Measurements from ENCODE around the gene OR51I2.

The OR51I2 gene, protein sequence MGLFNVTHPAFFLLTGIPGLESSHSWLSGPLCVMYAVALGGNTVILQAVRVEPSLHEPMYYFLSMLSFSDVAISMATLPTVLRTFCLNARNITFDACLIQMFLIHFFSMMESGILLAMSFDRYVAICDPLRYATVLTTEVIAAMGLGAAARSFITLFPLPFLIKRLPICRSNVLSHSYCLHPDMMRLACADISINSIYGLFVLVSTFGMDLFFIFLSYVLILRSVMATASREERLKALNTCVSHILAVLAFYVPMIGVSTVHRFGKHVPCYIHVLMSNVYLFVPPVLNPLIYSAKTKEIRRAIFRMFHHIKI

DNA sequence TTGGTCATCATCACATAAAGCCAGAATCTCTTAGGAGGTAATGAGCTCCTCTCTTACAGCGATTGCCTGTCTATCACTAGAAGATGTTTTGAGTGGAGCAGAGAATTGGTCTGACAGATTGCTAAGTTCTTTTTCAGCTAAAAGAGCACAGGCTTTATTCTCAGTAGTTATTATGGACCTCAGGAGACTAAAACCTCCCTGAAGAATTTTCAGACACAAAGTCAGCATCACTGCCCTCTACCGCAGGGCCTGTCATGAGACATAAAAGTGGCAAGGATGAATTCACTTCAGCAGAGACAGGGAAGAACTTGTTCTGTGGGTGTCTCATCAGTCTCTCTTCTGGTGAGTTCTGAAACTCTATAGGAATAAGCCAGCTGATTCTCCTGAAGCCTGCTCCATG lies at the start of gene OR51I2:
Gene OR51I2, plus strand, starts transcription at position 301 of the 400 bp plus-strand sequence. CDS start 4,166 bp downstream, outside the sequence.
- no peak for DNase-seq

DNA sequence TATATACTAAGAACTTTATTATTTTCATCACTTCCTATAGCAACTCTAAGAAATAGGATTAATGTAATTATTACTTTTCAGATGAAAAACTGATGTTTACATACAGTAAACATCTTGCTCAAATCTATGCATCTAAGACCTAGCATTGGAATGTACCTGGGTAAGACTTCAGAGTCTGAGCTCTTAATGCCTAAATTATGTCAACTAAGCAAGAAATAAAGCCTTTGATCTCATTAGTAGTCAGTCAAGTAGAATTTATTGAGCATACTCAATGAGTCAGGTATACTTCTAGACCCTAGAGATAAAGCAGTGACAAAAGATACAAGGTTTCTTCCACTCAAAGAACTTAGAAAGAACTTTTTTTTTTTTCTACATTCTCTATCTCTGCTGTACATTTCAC lies 44.0 kb upstream of the OR51I2 start:
- DNase-seq, result no peak

DNA sequence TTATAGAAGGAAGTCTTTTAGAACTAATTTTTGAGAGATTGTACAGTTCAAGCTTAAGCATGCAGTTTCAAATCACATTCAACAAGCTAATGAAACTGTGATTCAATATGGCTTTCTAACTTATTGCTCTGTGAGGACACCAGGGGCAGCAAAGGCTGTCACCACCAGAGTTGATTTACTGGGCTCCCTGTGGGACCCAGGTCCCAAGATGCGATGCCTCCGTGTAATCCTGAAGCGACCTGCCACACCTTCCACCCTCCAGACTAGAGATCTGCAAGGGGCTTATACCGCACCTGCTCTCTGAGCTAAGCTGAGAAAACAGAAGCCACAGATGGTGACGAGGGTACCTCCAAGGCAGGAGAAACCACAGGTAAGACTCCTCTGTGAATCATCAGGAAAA lies 28.1 kb upstream of the OR51I2 start:
- no peak for DNase-seq

DNA sequence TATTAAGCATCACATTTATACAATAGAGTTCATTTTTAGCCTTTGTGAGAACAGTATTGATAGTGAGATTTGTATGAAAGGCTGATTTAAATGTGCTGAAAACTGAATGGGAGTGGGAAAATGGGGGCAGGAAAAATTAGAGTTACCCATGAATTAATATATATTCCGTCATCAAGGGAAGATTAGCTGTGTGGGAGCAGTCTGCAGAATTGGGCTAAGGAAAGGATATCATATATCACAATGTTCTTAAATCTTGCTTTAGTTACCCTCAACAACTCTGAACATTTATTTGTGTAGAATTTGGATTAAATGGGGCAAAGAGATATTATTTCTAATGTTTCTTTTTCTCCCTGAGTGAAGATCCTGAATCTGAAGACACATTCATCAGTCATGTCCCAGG lies 27.3 kb upstream of the OR51I2 start, which contains the start of gene OR51Q1:
Gene OR51Q1, plus strand, starts transcription at position 301 of the 400 bp plus-strand sequence. Its CDS starts 90 bp downstream, at position 391.
- DNase-seq, result no peak

DNA sequence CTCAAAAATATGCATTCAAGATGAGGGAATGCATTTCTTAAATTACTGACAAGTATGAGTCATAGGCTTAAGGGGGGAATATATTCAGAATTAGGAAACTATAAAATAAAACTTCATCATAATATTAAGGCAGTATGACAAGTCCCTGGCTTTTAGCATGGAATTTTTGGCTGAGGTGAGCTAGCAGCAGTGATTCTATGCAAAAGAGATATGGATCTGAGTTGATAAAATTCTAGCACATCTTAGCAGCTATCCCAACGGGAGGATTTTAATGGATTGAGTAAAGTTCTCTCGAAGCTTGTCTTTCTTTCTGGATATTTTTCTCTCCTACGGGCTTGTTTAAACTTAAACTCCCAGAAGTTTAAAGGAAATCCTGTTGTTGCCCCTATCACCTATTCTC lies 26.0 kb upstream of the OR51I2 start:
- DNase-seq, result no peak

DNA sequence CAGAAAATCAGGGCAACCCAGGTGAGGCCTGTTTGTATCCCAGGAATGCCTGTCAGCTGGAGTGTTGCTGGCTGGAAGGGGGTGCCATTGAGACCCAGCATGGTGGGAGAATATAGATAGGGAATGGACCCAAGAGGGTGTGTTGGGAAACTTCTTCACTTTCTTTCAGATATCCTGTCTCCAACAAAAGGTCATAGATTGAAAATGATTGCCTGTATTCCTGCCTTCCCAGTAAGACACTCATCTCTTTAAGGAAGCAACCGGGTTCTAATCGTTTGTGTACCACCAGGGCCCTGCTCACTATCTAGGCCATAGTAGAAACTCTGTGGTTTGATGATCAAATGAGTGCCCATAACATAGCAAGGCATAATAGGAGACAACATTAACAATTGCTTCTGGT lies 7.7 kb upstream of the OR51I2 start, which contains the start of gene OR51I1:
Gene OR51I1, minus strand, starts transcription at position 101 of the 400 bp plus-strand sequence. Its CDS starts 0 bp downstream, at position 101.
- no peak for DNase-seq

DNA sequence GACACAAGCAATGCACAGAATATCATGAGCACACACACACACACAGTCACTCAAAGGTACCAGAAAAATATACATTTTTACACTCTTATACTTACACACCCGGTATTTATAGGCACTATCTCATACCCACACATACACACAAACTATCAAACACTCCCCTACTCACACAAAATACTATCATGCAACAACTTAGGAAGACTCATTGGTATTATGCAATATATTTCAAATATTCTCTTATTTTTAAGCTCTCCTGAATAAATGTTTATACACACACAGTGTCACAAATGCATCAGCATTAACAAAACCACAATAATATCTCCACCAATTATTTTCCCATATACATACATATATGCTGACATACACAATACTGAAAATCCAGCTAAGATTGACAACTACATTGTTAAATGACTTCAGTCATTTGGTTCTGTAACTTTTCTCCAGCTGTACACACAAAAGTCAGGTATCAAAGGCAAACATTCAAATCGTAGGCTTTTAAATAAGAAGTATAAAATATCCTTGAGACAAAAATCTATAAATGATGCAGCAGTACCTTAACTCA lies 5.2 kb upstream of the OR51I2 start:
- DNase-seq, result no peak

DNA sequence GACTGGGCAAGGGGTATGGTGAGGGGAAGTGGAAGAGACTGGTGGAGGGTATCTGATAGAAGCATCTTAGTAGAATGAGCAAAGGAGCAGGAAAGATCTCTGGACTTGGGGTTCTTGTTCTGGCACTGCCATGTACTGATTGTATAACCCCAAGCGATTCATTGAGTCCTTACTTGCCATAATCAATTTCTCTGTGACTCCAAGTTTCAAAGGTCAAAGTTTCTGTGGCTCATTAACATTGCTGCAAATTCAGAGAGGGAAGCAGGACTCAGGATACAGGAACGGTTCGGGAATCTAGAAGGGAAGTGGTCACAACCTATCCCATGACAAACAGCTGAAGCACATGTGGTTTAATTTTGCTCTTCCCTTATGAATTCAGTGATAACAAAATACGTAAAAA lies 309 bp downstream of the OR51I2 start:
- DNase-seq, result no peak

DNA sequence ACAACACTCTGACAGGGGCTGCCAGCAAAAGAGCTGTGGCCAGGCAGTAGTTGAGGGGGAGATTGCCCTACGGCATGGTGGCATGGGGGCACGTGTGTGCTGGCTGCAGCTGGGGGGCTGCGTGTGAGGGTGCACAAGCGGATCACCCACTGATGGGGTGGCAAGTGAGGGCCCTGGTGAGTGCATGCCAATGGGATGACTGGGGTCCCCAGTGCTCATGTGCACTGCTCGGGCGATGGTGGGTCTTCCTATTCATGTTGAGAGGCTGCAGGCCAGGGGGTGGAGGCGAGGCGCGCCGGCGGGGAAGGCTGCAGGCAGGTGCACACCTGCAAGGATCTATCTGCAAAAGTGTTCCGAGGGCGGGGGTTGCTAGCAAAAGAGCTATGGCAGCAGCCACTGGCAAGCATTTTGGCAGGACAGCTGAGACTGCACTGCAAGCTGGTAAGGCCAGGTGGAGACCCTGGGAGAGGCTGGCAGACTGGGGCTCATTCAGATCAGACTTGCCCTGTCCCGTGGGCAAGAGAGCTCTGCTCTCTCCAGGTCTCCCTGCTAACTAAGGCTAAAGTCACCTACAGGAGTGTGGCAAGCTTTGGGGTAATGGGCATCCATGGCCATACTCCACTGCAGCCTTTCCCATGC lies 12.0 kb downstream of the OR51I2 start:
- no peak for DNase-seq

DNA sequence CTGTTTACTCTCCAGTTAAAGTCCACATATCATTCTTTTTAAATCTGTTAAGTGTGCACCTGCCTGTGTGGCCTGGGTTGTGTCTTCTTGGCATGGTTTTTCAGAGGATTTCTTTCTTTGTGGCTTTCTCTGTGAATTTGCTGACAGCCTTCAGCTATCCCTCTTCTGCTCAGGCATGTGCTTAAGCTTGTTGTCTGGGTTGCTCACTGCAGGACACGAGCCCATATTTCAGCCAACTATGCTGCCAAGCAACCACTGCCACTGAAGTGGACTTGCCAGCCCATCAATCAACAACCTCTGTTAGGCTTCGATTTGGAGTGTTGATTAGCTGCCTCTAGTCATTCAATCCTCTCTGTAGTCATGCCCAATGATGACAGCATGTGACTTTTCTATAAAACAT lies 18.4 kb downstream of the OR51I2 start:
- DNase-seq, result no peak

DNA sequence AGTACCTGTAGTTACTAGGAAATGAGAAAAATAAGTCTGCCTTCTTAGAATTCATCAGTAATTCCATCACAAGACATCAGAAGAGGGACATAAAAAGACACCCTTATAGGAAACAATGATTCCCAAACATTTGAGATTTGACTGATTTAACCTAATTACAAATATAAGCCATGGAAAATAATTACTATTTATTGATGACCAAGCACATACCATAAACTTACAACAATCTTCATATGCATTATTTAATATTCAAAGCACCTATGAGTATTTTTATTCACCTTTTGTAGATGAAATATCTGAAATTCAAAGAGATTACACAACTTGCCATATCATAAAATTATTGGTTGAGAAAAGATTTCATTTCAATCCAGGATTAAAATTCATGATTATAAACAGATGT lies 24.8 kb downstream of the OR51I2 start:
- DNase-seq, result no peak

DNA sequence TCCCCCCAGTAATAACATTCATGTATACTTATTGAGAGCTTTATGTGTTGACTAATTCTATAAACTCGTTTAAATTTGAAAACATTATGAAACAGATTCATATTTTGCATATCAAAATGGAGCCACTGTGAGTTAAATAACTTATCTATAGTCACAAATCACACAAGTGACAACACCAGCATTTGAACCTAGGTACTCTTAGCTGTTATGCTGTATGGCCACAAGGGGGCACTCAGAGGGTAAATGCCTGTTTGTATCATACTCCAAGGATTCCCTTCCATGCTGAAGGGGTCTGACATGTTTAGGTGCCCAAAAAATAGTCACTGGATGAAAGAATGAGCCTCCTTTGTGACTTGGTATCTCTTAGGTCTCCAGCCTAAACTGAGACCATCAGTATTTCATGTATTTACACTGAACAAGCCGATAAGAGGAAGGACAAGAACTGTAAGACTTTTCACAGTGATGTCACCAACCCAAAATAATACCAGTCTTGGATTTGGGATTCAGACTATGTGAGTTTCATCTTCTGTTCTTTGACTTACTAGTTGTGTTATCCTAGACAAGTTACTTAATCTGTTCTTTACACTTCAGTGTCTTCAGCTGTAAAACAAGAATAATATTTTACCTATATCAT lies 27.2 kb downstream of the OR51I2 start:
- no peak for DNase-seq

DNA sequence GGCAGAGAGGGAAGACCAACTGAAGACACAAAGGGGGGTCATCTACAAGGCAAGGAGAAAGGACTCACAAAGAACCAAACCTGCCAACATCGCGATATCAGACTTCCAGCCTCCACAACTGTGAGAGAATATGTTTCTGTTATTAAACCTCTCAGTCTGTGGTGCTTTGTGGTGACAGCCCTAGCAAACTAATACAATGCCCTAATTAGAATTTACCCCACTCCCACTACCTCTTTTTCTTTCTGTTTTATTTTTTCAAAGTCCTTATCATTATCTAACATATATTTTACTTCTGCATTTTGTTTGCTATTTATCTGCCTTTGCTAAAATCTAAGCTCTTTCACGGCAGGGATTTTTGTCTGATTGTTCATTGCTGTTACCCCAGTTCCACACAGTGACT lies 36.9 kb downstream of the OR51I2 start:
- no peak for DNase-seq

DNA sequence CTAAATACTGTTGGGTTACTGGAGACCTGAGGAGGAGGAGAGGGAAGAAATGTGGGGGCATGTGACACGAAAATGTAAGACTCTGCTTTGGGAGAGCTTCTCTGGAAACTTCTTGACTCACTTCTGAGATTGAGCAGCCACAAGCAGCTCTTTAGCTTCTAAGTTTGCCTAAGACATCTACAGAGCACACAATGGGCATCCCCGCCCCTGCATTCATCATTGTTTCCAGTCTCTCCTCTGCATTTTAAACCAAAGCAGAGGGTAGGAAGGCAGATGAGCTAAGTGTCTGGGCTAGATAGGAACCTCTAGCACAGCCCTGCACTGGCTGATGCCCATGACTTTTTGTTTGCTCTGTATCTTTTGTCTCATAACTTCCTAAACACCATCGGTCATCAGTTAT lies 37.3 kb downstream of the OR51I2 start:
- no peak for DNase-seq

DNA sequence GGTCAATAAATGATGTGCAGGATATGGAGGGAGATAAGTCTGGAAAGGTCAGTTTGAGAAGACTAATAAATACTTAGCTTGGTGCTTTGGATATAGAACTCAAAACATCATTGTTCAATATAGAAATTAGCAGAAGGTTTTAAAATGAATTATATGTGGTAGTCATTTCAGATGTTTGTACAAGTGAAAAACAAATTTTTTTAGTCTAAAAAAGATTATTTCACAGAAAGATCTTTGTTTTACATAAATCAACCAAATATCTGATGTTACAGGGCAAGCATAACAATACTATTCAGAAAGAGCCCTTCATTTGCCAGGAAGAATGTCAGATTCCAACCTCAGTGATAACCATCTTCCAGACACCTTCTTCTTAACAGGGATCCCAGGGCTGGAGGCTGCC lies 39.3 kb downstream of the OR51I2 start, which contains the start of gene OR52D1:
Gene OR52D1, plus strand, starts transcription at position 301 of the 400 bp plus-strand sequence. Its CDS starts 22 bp downstream, at position 323.
- DNase-seq, result no peak

DNA sequence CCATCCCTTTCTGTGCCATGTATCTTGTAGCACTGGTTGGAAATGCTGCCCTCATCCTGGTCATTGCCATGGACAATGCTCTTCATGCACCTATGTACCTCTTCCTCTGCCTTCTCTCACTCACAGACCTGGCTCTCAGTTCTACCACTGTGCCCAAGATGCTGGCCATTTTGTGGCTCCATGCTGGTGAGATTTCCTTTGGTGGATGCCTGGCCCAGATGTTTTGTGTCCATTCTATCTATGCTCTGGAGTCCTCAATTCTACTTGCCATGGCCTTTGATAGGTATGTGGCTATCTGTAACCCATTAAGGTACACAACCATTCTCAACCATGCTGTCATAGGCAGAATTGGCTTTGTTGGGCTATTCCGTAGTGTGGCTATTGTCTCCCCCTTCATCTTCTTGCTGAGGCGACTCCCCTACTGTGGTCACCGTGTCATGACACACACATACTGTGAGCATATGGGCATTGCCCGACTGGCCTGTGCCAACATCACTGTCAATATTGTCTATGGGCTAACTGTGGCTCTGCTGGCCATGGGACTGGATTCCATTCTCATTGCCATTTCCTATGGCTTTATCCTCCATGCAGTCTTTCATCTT lies 39.8 kb downstream of the OR51I2 start:
- no peak for DNase-seq

DNA sequence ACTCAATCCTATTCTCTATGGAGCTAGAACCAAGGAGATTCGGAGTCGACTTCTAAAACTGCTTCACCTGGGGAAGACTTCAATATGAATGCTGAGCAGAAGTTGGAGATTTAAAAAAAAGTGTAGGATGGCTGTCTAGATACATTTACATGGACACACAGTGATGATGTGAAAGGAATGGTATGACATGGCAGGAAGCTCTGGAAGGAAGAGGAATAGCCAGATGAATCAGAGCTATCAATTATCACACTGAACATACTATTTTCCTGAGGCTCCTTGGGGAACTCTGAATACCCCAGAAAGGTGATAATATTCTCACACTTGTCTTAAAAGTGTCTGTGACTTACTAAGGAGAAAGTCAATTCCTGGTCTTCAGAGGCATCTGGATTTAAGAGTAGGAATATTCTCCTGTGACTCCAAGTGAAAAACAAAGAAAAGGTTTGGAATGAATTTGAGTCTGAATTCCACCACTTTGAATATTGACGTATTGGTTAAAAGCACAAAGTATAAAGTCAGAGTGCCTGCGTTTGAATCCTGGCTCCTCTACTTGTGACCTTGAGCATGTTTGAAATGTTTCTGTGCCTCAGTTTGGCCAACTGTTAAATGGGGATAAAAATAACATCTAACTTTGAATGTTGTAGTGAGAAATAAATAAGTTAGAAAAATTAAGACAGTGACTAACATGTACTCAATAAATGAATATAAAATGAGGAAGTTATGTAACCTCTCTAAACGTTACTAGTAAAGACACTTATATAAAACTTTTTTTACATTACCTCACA lies 40.6 kb downstream of the OR51I2 start:
- no peak for DNase-seq

DNA sequence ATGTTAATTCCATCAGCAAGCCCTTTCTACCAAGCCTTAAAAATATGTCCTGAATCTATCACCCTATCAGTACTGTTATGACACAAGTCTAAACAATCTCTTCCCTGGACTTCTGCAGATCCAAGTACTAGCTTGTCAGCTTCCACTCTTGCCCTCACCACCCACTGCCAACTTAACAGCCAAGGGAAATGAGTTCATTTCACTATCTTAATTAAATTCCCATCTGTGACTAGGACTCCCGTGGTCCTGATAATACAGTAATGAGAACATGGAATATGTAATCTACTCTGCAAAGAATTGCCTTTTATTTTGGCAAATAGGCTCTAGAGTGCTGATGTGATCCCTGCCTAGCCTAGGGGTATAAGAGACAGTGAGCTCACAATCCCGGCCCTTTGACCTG lies 50.5 kb downstream of the OR51I2 start:
- no peak for DNase-seq

DNA sequence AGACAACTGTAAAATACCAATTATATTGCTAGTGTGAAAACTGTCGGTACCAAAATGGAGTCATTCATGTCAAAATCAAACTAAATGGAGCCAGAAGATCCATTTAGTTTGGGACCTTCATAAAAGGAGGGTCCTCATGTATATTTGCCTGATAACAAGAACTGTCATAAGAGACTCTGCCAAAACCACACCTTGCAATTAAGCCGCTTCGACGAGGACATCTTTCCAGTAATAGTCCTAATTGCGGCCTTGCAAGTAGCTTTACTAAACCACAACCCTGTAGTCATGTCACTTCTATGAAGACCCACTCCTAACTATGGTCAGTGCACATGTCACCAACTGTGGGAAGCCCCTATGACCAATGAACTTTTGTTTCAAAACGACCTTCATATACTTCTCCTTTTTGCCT lies 51.3 kb downstream of the OR51I2 start:
- DNase-seq, result no peak

DNA sequence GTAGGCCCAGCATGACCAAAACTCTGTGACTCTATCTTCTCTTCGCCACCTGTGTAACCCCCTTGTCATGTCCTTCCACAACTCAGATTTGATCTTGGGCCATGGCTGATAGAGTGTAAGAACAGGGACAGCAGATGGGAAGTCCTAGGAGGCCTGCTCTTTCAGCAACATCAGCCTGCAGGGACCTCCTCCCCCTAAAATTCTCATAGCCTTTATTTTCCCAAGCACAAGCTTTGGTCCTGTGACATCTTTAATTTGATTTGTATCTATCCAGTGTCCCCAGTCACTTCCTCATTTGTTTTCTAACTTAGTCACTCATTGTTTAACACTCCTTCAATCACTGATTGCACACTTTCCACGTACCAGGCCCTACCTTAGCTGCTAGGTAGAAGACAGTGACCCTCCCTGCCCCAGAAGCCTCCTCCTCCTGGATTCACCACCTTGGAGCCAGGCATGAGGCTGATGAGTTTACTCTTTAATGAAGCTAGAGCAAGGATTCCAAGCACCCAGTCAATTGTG lies 55.3 kb downstream of the OR51I2 start:
- no peak for DNase-seq

DNA sequence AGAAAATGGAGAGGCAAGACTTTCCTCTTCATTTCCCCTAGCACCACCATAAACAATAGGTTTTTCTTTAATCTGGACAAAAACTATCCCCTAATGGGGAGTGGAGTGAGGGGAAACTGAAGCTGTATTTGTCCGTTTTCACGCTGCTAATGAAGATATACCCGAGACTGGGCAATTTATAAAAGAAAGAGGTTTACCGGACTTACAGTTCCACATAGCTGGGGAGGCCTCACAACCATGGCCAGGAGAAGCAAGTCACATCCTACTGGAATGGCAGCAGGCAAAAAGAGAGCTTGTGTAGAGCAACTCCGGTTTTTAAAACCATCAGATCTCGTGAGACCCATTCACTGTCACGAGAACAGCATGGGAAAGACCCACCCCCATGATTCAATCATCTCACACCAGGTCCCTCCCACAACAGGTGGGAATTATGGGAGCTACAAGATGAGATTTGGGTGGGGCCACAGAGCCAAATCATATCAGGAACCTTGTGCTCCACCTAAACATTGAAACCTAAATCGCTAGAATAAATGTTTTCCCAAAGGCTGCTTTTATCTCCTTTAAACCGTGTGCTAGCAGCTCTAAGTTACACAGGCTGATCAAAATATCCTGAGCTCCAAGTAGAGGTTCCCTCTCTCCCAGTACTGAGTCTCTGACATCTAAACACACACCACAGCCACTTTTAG lies 56.4 kb downstream of the OR51I2 start:
- DNase-seq, result no peak

Measured in GOT3 (cell line).